Body of pancreas (tissue), 4 donors: ENCODE results near the gene RERG. TPM values are rescaled to one million over a fixed set of nuclear protein-coding genes. Genes with fewer than 3 reads are reported as not detected.

Experiments
- ATAC-seq: fragments of 150-250 bp; one replicate; pipeline ENCODE4 v1.9.1; 2016
- DNase-seq, 4 donors: peaks; one replicate each; pipeline ENCODE4 v3.0.0-alpha.2; 2019
- H3K27ac ChIP-seq, 4 donors: fragments of 200-600 bp; sonication (generic); 1 replicate in 3 of 4; 2 replicates in 1 of 4; pipeline versions ENCODE4 v1.5.1 to v1.6.1; 2016 to 2019; ENCODE audit warnings: mild to moderate bottlenecking in 1 of 4, mixed read lengths in 1 of 4, moderate library complexity in 1 of 4
- H3K27me3 ChIP-seq, 2 donors: fragments of 200-600 bp; sonication (generic); one replicate each; pipeline ENCODE4 v1.6.0; 2016; ENCODE audit warnings: mild to moderate bottlenecking in 1 of 2
- H3K36me3 ChIP-seq, 2 donors: fragments of 200-600 bp; sonication (generic); replicated peaks in 1 of 2; 2 replicates each; pipeline ENCODE4 v1.5.1; 2016; ENCODE audit warnings: low read depth in 2 of 2; ENCODE audit not compliant: insufficient read depth in 1 of 2
- H3K4me1 ChIP-seq: fragments of 200-600 bp; sonication (generic); one replicate; pipeline ENCODE4 v1.6.0; 2016
- H3K4me3 ChIP-seq, 2 donors: fragments of 200-600 bp; sonication (generic); 1 replicate in 1 of 2; 2 replicates in 1 of 2; pipeline ENCODE4 v1.5.1; 2016 to 2019
- H3K9me3 ChIP-seq, 3 donors: fragments of 200-600 bp; sonication (generic); 1 replicate in 2 of 3; 2 replicates in 1 of 3; pipeline ENCODE4 v1.5.1; 2016
- POLR2A ChIP-seq, 3 donors: fragments of 450-650 bp; IDR thresholded peaks; one replicate each; pipeline ENCODE4 v1.6.1; 2016; ENCODE audit warnings: antibody characterized with exemption in 3 of 3, mild to moderate bottlenecking in 2 of 3
- WGBS, 2 donors: methylation state at CpG; one replicate each; pipeline ENCODE4 v1.1.5; 2017; 5-methylcytosine and 5-hydroxymethylcytosine counted together
- intact Hi-C: fragments of 100-400 bp; cut with DNase I; formaldehyde crosslinking; loops from one replicate; pipeline ENCODE4 v1.15.1; 2023
- total RNA-seq, 2 donors: library from RNA; depleted of rRNA; stranded (reverse); fragments of >200 nt; gene quantifications; one replicate each; pipeline ENCODE4 v1.1.0, GENCODE V29; 2016
- TF ChIP-seq, protein P1 (sequence below), 7 experiments: fragments of 450-650 bp in 4 of 7; fragments of 200-600 bp in 3 of 7; sonication (generic) in 3 of 7; IDR thresholded peaks; one replicate each; pipeline ENCODE4 v1.5.1; 2016 to 2019; ENCODE audit warnings: antibody characterized with exemption in 7 of 7

RERG gene
- total RNA-seq, 2 donors from 2014 or later = 10.9 to 13.8 TPM

- Histone ChIP-seq H3K9me3 (no peaks in the 10 kb centered on the region), H3K27me3 (no peaks in the 10 kb centered on the region), H3K27ac (no peak overlapping the region), H3K4me1 (no peaks in the 10 kb centered on the region), H3K4me3 (no peak overlapping the region), H3K36me3 (no peaks in the 10 kb centered on the region)
- ATAC-seq = no peak
- intact Hi-C loops = no loop called here
- DNase-seq = no peak
- no peak for TF ChIP-seq POLR2A (IDR thresholded peaks at IDR 0.05)
- TF ChIP-seq, protein P1, sequence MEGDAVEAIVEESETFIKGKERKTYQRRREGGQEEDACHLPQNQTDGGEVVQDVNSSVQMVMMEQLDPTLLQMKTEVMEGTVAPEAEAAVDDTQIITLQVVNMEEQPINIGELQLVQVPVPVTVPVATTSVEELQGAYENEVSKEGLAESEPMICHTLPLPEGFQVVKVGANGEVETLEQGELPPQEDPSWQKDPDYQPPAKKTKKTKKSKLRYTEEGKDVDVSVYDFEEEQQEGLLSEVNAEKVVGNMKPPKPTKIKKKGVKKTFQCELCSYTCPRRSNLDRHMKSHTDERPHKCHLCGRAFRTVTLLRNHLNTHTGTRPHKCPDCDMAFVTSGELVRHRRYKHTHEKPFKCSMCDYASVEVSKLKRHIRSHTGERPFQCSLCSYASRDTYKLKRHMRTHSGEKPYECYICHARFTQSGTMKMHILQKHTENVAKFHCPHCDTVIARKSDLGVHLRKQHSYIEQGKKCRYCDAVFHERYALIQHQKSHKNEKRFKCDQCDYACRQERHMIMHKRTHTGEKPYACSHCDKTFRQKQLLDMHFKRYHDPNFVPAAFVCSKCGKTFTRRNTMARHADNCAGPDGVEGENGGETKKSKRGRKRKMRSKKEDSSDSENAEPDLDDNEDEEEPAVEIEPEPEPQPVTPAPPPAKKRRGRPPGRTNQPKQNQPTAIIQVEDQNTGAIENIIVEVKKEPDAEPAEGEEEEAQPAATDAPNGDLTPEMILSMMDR (IDR thresholded peaks at IDR 0.05) = no peak
Measured at GRCh38 chr12:15265875-15266274, 44.7 kb upstream of the RERG start.

GRCh38 chr12:15256761-15257160, 35.5 kb upstream of the RERG start:
- H3K36me3 ChIP-seq = no peaks in the 10 kb centered on the region
- no peak overlapping the region for H3K27ac ChIP-seq
- no peaks in the 10 kb centered on the region for H3K27me3 ChIP-seq
- TF ChIP-seq, protein P1 (IDR thresholded peaks at IDR 0.05) = no peak
- TF ChIP-seq POLR2A (IDR thresholded peaks at IDR 0.05) = no peak
- no peak overlapping the region for H3K4me3 ChIP-seq
- 39 to 53% methylated on average over 4 of the region's 4 CpGs for WGBS, 2 donors
- intact Hi-C loops = no loop called here
- peak; percentile 47 for ATAC-seq
- no peaks in the 10 kb centered on the region for H3K9me3 ChIP-seq
- DNase-seq = peak in 1 of 4 donors; percentile 29
- no peaks in the 10 kb centered on the region for H3K4me1 ChIP-seq

DNA sequence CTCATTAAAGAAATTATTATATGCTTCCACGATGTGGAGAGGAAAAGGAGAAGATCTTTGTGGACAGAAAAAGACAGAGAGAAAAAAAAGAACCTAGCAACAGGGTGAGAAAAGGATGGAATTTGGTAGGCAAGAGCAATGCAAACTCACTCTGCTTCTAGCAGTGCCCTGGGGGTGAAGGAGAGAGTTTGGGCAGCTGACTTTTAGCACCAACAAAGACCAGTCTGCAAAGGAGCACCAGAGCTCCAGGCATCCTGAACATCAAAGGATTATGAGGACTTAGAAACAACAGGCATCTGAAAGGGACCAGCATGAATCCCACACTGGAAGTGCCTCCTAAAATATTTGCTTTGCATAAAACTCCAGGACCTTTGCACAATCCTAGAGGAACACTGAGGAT, 32.8 kb upstream of the RERG start:
- TF ChIP-seq, protein P1 (IDR thresholded peaks at IDR 0.05) = no peak
- no peak overlapping the region for H3K4me3 ChIP-seq
- H3K9me3 ChIP-seq = no peaks in the 10 kb centered on the region
- WGBS, 2 donors = 52 to 65% methylated on average over 1 of the region's 1 CpG
- H3K27me3 ChIP-seq = no peaks in the 10 kb centered on the region
- H3K36me3 ChIP-seq = no peaks in the 10 kb centered on the region
- no peaks in the 10 kb centered on the region for H3K4me1 ChIP-seq
- no peak for ATAC-seq
- DNase-seq = no peak
- H3K27ac ChIP-seq = no peak overlapping the region
- intact Hi-C loops = no loop called here

DNA sequence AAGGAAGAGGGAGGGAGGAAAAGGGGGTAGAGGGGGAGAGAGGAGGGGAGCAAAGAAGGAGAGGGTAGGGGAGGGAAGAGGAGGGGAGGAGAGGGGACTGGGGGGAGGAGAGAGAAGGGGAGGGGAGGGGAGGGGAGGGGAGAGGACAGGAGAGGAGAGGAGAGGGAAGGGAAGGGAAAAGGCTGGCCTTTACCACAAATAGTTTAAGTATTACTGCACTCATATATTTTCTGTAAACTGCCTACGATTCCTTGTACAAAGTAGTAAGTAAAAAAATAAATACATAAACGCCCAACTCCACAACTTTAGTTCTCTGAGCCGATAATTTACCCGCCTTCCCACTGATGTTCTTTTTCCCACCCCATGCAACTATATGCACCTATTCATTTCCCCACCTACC, 23.7 kb upstream of the RERG start:
- H3K9me3 ChIP-seq = no peaks in the 10 kb centered on the region
- no peak overlapping the region for H3K4me3 ChIP-seq
- DNase-seq (no peak), ATAC-seq (no peak)
- H3K27me3 ChIP-seq = no peaks in the 10 kb centered on the region
- H3K27ac ChIP-seq = no peak overlapping the region
- H3K4me1 ChIP-seq = no peaks in the 10 kb centered on the region
- intact Hi-C loops = no loop called here
- 82 to 85% methylated on average over 4 of the region's 4 CpGs for WGBS, 2 donors
- no peaks in the 10 kb centered on the region for H3K36me3 ChIP-seq
- TF ChIP-seq, protein P1 (IDR thresholded peaks at IDR 0.05) = no peak
- TF ChIP-seq POLR2A (IDR thresholded peaks at IDR 0.05) = no peak

- no peaks in the 10 kb centered on the region for H3K4me1 ChIP-seq
Measured at GRCh38 chr12:15244341-15244740, 23.1 kb upstream of the RERG start.

More at GRCh38 chr12:15244341-15244740, 23.1 kb upstream of the RERG start:
- intact Hi-C loops = no loop called here
- no peaks in the 10 kb centered on the region for H3K36me3 ChIP-seq
- no peaks in the 10 kb centered on the region for H3K9me3 ChIP-seq
- no peaks in the 10 kb centered on the region for H3K27me3 ChIP-seq
- TF ChIP-seq, protein P1 (IDR thresholded peaks at IDR 0.05) = no peak
- TF ChIP-seq POLR2A (IDR thresholded peaks at IDR 0.05) = no peak
- ATAC-seq (no peak), DNase-seq (no peak)
- H3K27ac ChIP-seq = no peak overlapping the region
- 56% methylated on average over 2 of the region's 2 CpGs for WGBS, 2 donors
- no peak overlapping the region for H3K4me3 ChIP-seq
